H1 (cell line): Measurements from ENCODE around the gene GNL2. TPM values are rescaled to one million over a fixed set of nuclear protein-coding genes. Genes with fewer than 3 reads are reported as not detected.

Experiments used
- CTCF ChIA-PET: fragments of 300-600 bp; sonication (Branson Sonifier 250); formaldehyde crosslinking; loops from one replicate; lab custom pipeline; 2021; ENCODE audit not compliant: partially characterized antibody; lab: Charles Lee
- POLR2A ChIA-PET: fragments of 300-600 bp; sonication (Branson Sonifier 250); formaldehyde crosslinking; loops from one replicate; lab custom pipeline; 2021; ENCODE audit warnings: inconsistent platforms; ENCODE audit not compliant: partially characterized antibody; lab: Charles Lee
- DNase-seq, 2 experiments: peaks; one replicate each; pipeline versions ENCODE4 v3.0.0 to v3.0.0-alpha.2; 2010 to 2022; ENCODE audit warnings: low spot score in 2 of 2, low read depth in 1 of 2, mixed read lengths in 1 of 2
- FAIRE-seq: peaks from 2 replicates; lab custom pipeline; 2011; peaks lifted over from hg19 to GRCh38; lab: Jason Lieb, UNC
- H2AFZ ChIP-seq: 2 replicates; pipeline ENCODE4 v1.8.1; 2012; ENCODE audit warnings: low read length, inconsistent platforms
- H2AK5ac ChIP-seq: 2 replicates; pipeline ENCODE4 v1.6.1; 2013; ENCODE audit warnings: low read depth, low read length
- H2BK120ac ChIP-seq: replicated peaks from 2 replicates; pipeline ENCODE3; 2013; ENCODE audit warnings: low read depth, low read length, inconsistent platforms
- H2BK12ac ChIP-seq: 2 replicates; pipeline ENCODE4 v1.6.1; 2013; ENCODE audit warnings: low read depth, low read length
- H2BK15ac ChIP-seq: 2 replicates; pipeline ENCODE4 v1.6.1; 2013; ENCODE audit warnings: low read length
- H2BK20ac ChIP-seq: 2 replicates; pipeline ENCODE4 v1.6.1; 2013; ENCODE audit warnings: low read length
- H2BK5ac ChIP-seq: 2 replicates; pipeline ENCODE4 v1.6.1; 2013; ENCODE audit warnings: low read depth, low read length
- H3K14ac ChIP-seq: 2 replicates; pipeline ENCODE4 v1.6.1; 2013; ENCODE audit warnings: inconsistent platforms; ENCODE audit not compliant: insufficient read length
- H3K18ac ChIP-seq: 2 replicates; pipeline ENCODE4 v1.6.1; 2013; ENCODE audit warnings: low read length; ENCODE audit errors: extremely low read depth
- H3K23ac ChIP-seq: 2 replicates; pipeline ENCODE4 v1.6.1; 2013; ENCODE audit warnings: inconsistent platforms; ENCODE audit not compliant: insufficient read length
- H3K23me2 ChIP-seq: 2 replicates; pipeline ENCODE4 v1.6.1; 2013; ENCODE audit warnings: low read depth, low read length
- H3K27ac ChIP-seq: 2 replicates; pipeline ENCODE4 v1.6.1; 2011; ENCODE audit warnings: low read depth, low read length, inconsistent platforms
- H3K27me3 ChIP-seq, 4 experiments: replicated peaks in 1 of 4; 1 replicate in 1 of 4; 2 replicates in 3 of 4; pipeline versions ENCODE4 v1.6.1 to v1.8.1; 2011 to 2013; ENCODE audit warnings: low read length in 3 of 4, mild to moderate bottlenecking in 3 of 4, inconsistent platforms in 2 of 4, mixed read lengths in 2 of 4, moderate library complexity in 1 of 4; ENCODE audit not compliant: control insufficient read depth in 3 of 4, insufficient read depth in 3 of 4; ENCODE audit errors: extremely low read depth in 1 of 4
- H3K36me3 ChIP-seq, 4 experiments: 2 replicates each; pipeline versions ENCODE4 v1.6.1 to v1.8.1; 2011 to 2013; ENCODE audit warnings: mild to moderate bottlenecking in 4 of 4, low read length in 3 of 4, moderate library complexity in 2 of 4, control low read depth in 1 of 4, inconsistent platforms in 1 of 4; ENCODE audit not compliant: insufficient read depth in 4 of 4, control insufficient read depth in 2 of 4
- H3K4ac ChIP-seq: replicated peaks from 2 replicates; pipeline ENCODE3; 2013; ENCODE audit warnings: low read length, low read depth, mixed read lengths, inconsistent platforms; ENCODE audit not compliant: insufficient read length
- H3K4me1 ChIP-seq, 4 experiments: replicated peaks in 1 of 4; 1 replicate in 1 of 4; 2 replicates in 3 of 4; pipeline versions ENCODE4 v1.6.1 to v1.8.1; 2011 to 2013; ENCODE audit warnings: low read length in 3 of 4, inconsistent platforms in 2 of 4, mixed read lengths in 1 of 4; ENCODE audit not compliant: insufficient read depth in 4 of 4, control insufficient read depth in 3 of 4
- H3K4me2 ChIP-seq, 2 experiments: 2 replicates each; pipeline versions ENCODE4 v1.6.1 to v1.8.1; 2011 to 2013; ENCODE audit warnings: low read depth in 2 of 2, low read length in 2 of 2, control low read depth in 1 of 2, inconsistent platforms in 1 of 2, mild to moderate bottlenecking in 1 of 2; ENCODE audit not compliant: insufficient read depth in 1 of 2
- H3K4me3 ChIP-seq, 4 experiments: fragments of 200-600, 300-600 bp in 1 of 4; sonication (generic), shearing (Covaris generic), sonication (Bioruptor Twin) in 1 of 4; 2 replicates each; pipeline versions ENCODE4 v1.5.1 to v1.8.1; 2011 to 2016; ENCODE audit warnings: low read length in 4 of 4, low read depth in 3 of 4, control low read depth in 2 of 4, inconsistent platforms in 2 of 4, mild to moderate bottlenecking in 2 of 4, mixed read lengths in 1 of 4, moderate library complexity in 1 of 4; ENCODE audit not compliant: insufficient read depth in 2 of 4; ENCODE audit errors: extremely low read depth in 1 of 4
- H3K56ac ChIP-seq: replicated peaks from 2 replicates; pipeline ENCODE3; 2013; ENCODE audit warnings: low read depth, mild to moderate bottlenecking, mixed read lengths, low read length, inconsistent platforms; ENCODE audit not compliant: insufficient read length
- H3K79me1 ChIP-seq: 2 replicates; pipeline ENCODE4 v1.6.1; 2013; ENCODE audit warnings: low read depth, low read length, control low read depth
- H3K79me2 ChIP-seq, 2 experiments: 2 replicates each; pipeline versions ENCODE4 v1.6.1 to v1.8.1; 2012 to 2013; ENCODE audit warnings: low read length in 2 of 2, mild to moderate bottlenecking in 2 of 2, inconsistent platforms in 1 of 2; ENCODE audit not compliant: insufficient read depth in 2 of 2, control insufficient read depth in 1 of 2
- H3K9ac ChIP-seq, 4 experiments: replicated peaks in 1 of 4; 1 replicate in 1 of 4; 2 replicates in 3 of 4; pipeline versions ENCODE4 v1.6.1 to v1.8.1; 2011 to 2013; ENCODE audit warnings: low read depth in 3 of 4, low read length in 3 of 4, control low read depth in 2 of 4, mild to moderate bottlenecking in 2 of 4, moderate library complexity in 2 of 4, inconsistent platforms in 1 of 4; ENCODE audit errors: extremely low read depth in 1 of 4
- H3K9me3 ChIP-seq, 2 experiments: 2 replicates each; pipeline versions ENCODE4 v1.6.1 to v1.8.1; 2012 to 2013; ENCODE audit warnings: mild to moderate bottlenecking in 2 of 2, moderate library complexity in 2 of 2, control low read depth in 1 of 2, inconsistent platforms in 1 of 2, low read depth in 1 of 2, low read length in 1 of 2, mixed read lengths in 1 of 2; ENCODE audit not compliant: insufficient read depth in 2 of 2
- H4K20me1 ChIP-seq, 2 experiments: replicated peaks in 1 of 2; 2 replicates each; pipeline versions ENCODE3 to v1.8.1; 2011 to 2013; ENCODE audit warnings: inconsistent platforms in 2 of 2, low read length in 2 of 2, mild to moderate bottlenecking in 1 of 2; ENCODE audit not compliant: insufficient read depth in 2 of 2, control insufficient read depth in 1 of 2
- H4K5ac ChIP-seq: 2 replicates; pipeline ENCODE4 v1.6.1; 2013; ENCODE audit warnings: low read length, low read depth, mixed read lengths, inconsistent platforms; ENCODE audit not compliant: insufficient read length
- H4K8ac ChIP-seq: 2 replicates; pipeline ENCODE4 v1.8.0; 2013; ENCODE audit warnings: mild to moderate bottlenecking, moderate library complexity, low read length, inconsistent platforms; ENCODE audit not compliant: insufficient read depth; ENCODE audit errors: extremely low read depth
- H4K91ac ChIP-seq: replicated peaks from 2 replicates; pipeline ENCODE3; 2013; ENCODE audit warnings: low read length, mixed read lengths, inconsistent platforms; ENCODE audit not compliant: insufficient read length
- BCL11A ChIP-seq, 2 experiments: IDR thresholded peaks; one replicate each; pipeline ENCODE4 v1.6.1; 2011; ENCODE audit warnings: low read depth in 2 of 2, low read length in 2 of 2, mild to moderate bottlenecking in 2 of 2
- EP300 ChIP-seq, 2 experiments: IDR thresholded peaks; 1 replicate in 1 of 2; 2 replicates in 1 of 2; pipeline ENCODE4 v1.6.1; 2011 to 2012; ENCODE audit warnings: low read depth in 2 of 2, low read length in 2 of 2, mild to moderate bottlenecking in 2 of 2, borderline replicate concordance in 1 of 2, inconsistent platforms in 1 of 2, moderate library complexity in 1 of 2
- FOSL1 ChIP-seq: IDR thresholded peaks from 2 replicates; pipeline ENCODE4 v1.6.1; 2011; ENCODE audit warnings: mild to moderate bottlenecking, low read depth, low read length, moderate library complexity; ENCODE audit not compliant: insufficient read depth
- GABPA ChIP-seq: IDR thresholded peaks from 2 replicates; pipeline ENCODE4 v1.6.1; 2011; ENCODE audit warnings: mild to moderate bottlenecking, low read length, moderate library complexity, borderline replicate concordance; ENCODE audit not compliant: insufficient read depth
- HDAC2 ChIP-seq, 2 experiments: fragments of 300-600 bp in 1 of 2; sonication (generic) in 1 of 2; IDR thresholded peaks; 2 replicates each; pipeline ENCODE4 v1.6.1; 2011 to 2012; ENCODE audit warnings: low read depth in 2 of 2, low read length in 2 of 2, mild to moderate bottlenecking in 2 of 2, moderate library complexity in 2 of 2, borderline replicate concordance in 1 of 2, inconsistent platforms in 1 of 2
- KDM5A ChIP-seq: fragments of 200-600 bp; IDR thresholded peaks from 2 replicates; pipeline ENCODE4 v1.7.1; 2012; ENCODE audit warnings: mild to moderate bottlenecking, low read length, inconsistent platforms, mixed read lengths
- POU5F1 ChIP-seq: IDR thresholded peaks from 2 replicates; pipeline ENCODE4 v1.6.1; 2011; ENCODE audit warnings: low read depth, mild to moderate bottlenecking, low read length, moderate library complexity
- SAP30 ChIP-seq: fragments of 300-600 bp; sonication (generic); IDR thresholded peaks from 2 replicates; pipeline ENCODE4 v1.7.1; 2012; ENCODE audit warnings: low read length, moderate library complexity, mild to moderate bottlenecking, inconsistent platforms; ENCODE audit not compliant: insufficient read depth, insufficient replicate concordance
- SIX5 ChIP-seq: IDR thresholded peaks from 2 replicates; pipeline ENCODE4 v1.6.1; 2011; ENCODE audit warnings: mild to moderate bottlenecking, low read depth, low read length
- SP1 ChIP-seq: IDR thresholded peaks from 2 replicates; pipeline ENCODE4 v1.6.1; 2011; ENCODE audit warnings: low read depth, low read length
- WGBS, 2 experiments: shearing (Covaris generic) in 1 of 2; methylation state at CpG; one replicate each; pipeline versions ENCODE4 v1.1.6 to v1.1.7; 2013 to 2015; ENCODE audit warnings: low lambda C conversion rate in 2 of 2, mixed read lengths in 2 of 2, inconsistent platforms in 1 of 2, low coverage in 1 of 2, missing lambda C conversion rate in 1 of 2; ENCODE audit not compliant: insufficient replicate concordance in 2 of 2, insufficient coverage in 1 of 2, insufficient read length in 1 of 2; ENCODE audit errors: extremely low coverage in 1 of 2, missing lambda C conversion rate in 1 of 2; 5-methylcytosine and 5-hydroxymethylcytosine counted together
- polyA plus RNA-seq, 7 experiments: library from polyadenylated mRNA; depleted of rRNA in 3 of 7; stranded (reverse) in 5 of 7; unstranded in 2 of 7; fragments of >200 nt in 5 of 7; fragments of 200-250 nt in 2 of 7; gene quantifications; 1 replicate in 5 of 7; 2 replicates in 1 of 7; 4 replicates in 1 of 7; pipeline versions ENCODE4 v1.2.1 to v1.2.3, GENCODE V29; 2011 to 2013; ENCODE audit warnings: missing spikeins in 2 of 7, mixed read lengths in 2 of 7
- total RNA-seq: library from RNA; stranded (reverse); fragmentation: NEBNext Ultra II Directional; extraction: Animal tissue kit (Norgen Biotek cat#: 25700); gene quantifications from 2 replicates; pipeline ENCODE4 v1.2.1, GENCODE V29; 2021
- TF ChIP-seq, protein P1 (sequence below): IDR thresholded peaks from 2 replicates; pipeline ENCODE4 v1.6.1; 2011; ENCODE audit warnings: low read length, improper control_type of control experiment
- TF ChIP-seq, protein P2 (sequence below): IDR thresholded peaks from 2 replicates; pipeline ENCODE4 v1.6.1; 2012; ENCODE audit warnings: inconsistent platforms

Gene GNL2
- total and polyA plus RNA-seq, 2 of the 8 experiments (the other 6 are each of a cell fraction or from before 2014, with no cell fraction given) = 22.2 to 88.3 TPM

DNA sequence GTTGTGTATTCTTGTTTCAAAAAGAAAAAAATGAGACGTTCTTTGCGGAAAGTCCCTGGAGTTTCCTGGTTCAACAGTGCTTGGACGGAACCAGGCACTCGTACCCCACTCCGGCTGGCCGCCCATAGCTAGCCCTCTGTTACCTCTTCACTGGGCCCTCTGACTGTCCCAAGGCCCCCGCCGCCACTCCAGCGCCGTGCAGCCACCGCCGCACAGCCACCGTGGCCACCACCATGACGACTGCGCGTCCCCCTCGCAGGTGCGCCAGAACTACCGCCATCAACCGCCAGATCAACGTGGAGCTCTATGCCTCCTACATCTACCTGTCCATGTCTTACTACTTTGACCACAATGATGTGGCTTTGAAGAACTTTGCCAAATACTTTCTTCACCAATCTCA lies 51.2 kb downstream of the GNL2 start:
- Histone ChIP-seq H2BK15ac (no peak overlapping the region), H4K8ac (no peak overlapping the region), H3K36me3 (peaks cover 3 to 42% (median 30%) of the 10 kb centered on the region in 4 experiments), H3K23ac (no peak overlapping the region), H3K79me2 (no peaks in the 10 kb centered on the region), H3K27me3 (no peaks in the 10 kb centered on the region), H3K79me1 (no peaks in the 10 kb centered on the region), H3K4ac (no peak overlapping the region), H2AFZ (no peak overlapping the region), H4K91ac (no peak overlapping the region), H3K4me3 (no peak overlapping the region), H3K9me3 (no peaks in the 10 kb centered on the region), H4K20me1 (peaks cover 0 to 2% of the 10 kb centered on the region in 2 experiments), H3K27ac (no peak overlapping the region), H3K56ac (no peak overlapping the region), H3K4me2 (no peak overlapping the region), H2AK5ac (no peak overlapping the region), H3K18ac (no peak overlapping the region), H4K5ac (no peak overlapping the region), H2BK12ac (no peak overlapping the region), H2BK120ac (no peak overlapping the region), H3K4me1 (no peaks in the 10 kb centered on the region), H2BK20ac (no peak overlapping the region), H3K14ac (no peak overlapping the region), H2BK5ac (no peak overlapping the region), H3K9ac (no peak overlapping the region), H3K23me2 (no peaks in the 10 kb centered on the region)
- FAIRE-seq (no peak), DNase-seq (no peak)
- POLR2A ChIA-PET = interaction anchor here (0.9 kb wide), 1 partner anchor 263 kb away, joined by 3 read pairs; the partner anchor contains the start of genes C1orf122 and YRDC
- WGBS, 2 experiments = 96% methylated on average over 19 of the region's 21 CpGs; no CpG with 5 or more reads in 1 of the 2 experiments
- CTCF ChIA-PET = no interaction called here
- no peak for TF ChIP-seq SAP30
- TF ChIP-seq BCL11A (IDR thresholded peaks at IDR 0.05; ENCODE audit: low read depth in 2 of 2, low read length in 2 of 2) = no peak
- TF ChIP-seq GABPA = no peak
- no peak for TF ChIP-seq POU5F1
- no peak for TF ChIP-seq FOSL1
- no peak for TF ChIP-seq HDAC2 (IDR thresholded peaks at IDR 0.05; ENCODE audit: borderline replicate concordance in 1 of 2, low read depth in 2 of 2, low read length in 2 of 2)
- TF ChIP-seq, protein P1, sequence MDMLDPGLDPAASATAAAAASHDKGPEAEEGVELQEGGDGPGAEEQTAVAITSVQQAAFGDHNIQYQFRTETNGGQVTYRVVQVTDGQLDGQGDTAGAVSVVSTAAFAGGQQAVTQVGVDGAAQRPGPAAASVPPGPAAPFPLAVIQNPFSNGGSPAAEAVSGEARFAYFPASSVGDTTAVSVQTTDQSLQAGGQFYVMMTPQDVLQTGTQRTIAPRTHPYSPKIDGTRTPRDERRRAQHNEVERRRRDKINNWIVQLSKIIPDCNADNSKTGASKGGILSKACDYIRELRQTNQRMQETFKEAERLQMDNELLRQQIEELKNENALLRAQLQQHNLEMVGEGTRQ = no peak
- TF ChIP-seq KDM5A = no peak
- no peak for TF ChIP-seq SP1
- TF ChIP-seq, protein P2, sequence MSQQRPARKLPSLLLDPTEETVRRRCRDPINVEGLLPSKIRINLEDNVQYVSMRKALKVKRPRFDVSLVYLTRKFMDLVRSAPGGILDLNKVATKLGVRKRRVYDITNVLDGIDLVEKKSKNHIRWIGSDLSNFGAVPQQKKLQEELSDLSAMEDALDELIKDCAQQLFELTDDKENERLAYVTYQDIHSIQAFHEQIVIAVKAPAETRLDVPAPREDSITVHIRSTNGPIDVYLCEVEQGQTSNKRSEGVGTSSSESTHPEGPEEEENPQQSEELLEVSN = no peak
- no peak for TF ChIP-seq EP300 (IDR thresholded peaks at IDR 0.05; ENCODE audit: borderline replicate concordance in 1 of 2, low read depth in 2 of 2, low read length in 2 of 2)
- TF ChIP-seq SIX5 = no peak
